IMR-90 (cell line): Measurements from ENCODE around the gene FRS3.

ENCODE experiments used
- BHLHE40 ChIP-seq: fragments of 150-350 bp; IDR thresholded peaks from 2 replicates; pipeline ENCODE4 v1.6.1; 2016; ENCODE audit warnings: mild to moderate bottlenecking, low read depth, low read length
- POLR2A ChIP-seq: IDR thresholded peaks from 2 replicates; pipeline ENCODE4 v1.6.1; 2012; ENCODE audit warnings: mild to moderate bottlenecking, low read depth, low read length
- RAD21 ChIP-seq: IDR thresholded peaks from 2 replicates; pipeline ENCODE4 v1.6.1; 2012; ENCODE audit warnings: low read length, improper control_type of control experiment
- RFX5 ChIP-seq: IDR thresholded peaks from 2 replicates; pipeline ENCODE4 v1.8.0; 2012; ENCODE audit warnings: low read depth, mild to moderate bottlenecking, low read length, moderate library complexity
- TF ChIP-seq, protein P1 (sequence below): conservative IDR thresholded peaks from 2 replicates; pipeline ENCODE4 v1.5.1; 2012; ENCODE audit warnings: mild to moderate bottlenecking, low read depth, low read length, improper control_type of control experiment
- TF ChIP-seq, protein P2 (sequence below): fragments of 150-350 bp; IDR thresholded peaks from 2 replicates; pipeline ENCODE4 v1.6.1; 2017; ENCODE audit warnings: mild to moderate bottlenecking, antibody characterized with exemption, low read length, low read depth

DNA sequence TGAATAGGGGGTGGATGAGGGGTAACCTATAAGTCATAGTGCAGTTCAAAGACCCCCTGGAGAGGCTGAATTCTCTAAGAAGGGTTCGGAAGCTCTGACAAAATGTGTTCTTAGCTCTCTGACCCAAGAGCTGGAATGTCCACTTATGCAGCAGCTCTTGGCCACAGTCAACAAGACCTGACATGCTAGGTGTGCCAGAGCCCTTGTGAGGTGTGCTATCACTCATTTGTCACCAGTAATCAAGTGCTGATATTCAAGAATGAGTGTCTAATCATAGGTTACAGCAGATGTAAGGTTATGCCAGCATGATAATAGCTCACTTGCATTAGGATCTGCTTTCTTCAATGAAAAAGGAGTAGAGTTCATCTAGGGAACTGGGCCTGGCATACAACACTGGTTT is 35.9 kb upstream of the FRS3 start:
- TF ChIP-seq, protein P1, sequence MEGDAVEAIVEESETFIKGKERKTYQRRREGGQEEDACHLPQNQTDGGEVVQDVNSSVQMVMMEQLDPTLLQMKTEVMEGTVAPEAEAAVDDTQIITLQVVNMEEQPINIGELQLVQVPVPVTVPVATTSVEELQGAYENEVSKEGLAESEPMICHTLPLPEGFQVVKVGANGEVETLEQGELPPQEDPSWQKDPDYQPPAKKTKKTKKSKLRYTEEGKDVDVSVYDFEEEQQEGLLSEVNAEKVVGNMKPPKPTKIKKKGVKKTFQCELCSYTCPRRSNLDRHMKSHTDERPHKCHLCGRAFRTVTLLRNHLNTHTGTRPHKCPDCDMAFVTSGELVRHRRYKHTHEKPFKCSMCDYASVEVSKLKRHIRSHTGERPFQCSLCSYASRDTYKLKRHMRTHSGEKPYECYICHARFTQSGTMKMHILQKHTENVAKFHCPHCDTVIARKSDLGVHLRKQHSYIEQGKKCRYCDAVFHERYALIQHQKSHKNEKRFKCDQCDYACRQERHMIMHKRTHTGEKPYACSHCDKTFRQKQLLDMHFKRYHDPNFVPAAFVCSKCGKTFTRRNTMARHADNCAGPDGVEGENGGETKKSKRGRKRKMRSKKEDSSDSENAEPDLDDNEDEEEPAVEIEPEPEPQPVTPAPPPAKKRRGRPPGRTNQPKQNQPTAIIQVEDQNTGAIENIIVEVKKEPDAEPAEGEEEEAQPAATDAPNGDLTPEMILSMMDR = no peak
- TF ChIP-seq, protein P2, sequence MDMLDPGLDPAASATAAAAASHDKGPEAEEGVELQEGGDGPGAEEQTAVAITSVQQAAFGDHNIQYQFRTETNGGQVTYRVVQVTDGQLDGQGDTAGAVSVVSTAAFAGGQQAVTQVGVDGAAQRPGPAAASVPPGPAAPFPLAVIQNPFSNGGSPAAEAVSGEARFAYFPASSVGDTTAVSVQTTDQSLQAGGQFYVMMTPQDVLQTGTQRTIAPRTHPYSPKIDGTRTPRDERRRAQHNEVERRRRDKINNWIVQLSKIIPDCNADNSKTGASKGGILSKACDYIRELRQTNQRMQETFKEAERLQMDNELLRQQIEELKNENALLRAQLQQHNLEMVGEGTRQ = no peak
- TF ChIP-seq POLR2A = no peak
- TF ChIP-seq RAD21 = no peak
- no peak for TF ChIP-seq RFX5
- TF ChIP-seq BHLHE40 = no peak
